NCI-H2081 (cell line): ENCODE measurements around the gene DNAJB8.

Experiments used
- DNase-seq, 2 experiments: peaks; one replicate each; lab custom pipeline; 2025; lab: John Stamatoyannopoulos, UW

DNAJB8 gene

DNA sequence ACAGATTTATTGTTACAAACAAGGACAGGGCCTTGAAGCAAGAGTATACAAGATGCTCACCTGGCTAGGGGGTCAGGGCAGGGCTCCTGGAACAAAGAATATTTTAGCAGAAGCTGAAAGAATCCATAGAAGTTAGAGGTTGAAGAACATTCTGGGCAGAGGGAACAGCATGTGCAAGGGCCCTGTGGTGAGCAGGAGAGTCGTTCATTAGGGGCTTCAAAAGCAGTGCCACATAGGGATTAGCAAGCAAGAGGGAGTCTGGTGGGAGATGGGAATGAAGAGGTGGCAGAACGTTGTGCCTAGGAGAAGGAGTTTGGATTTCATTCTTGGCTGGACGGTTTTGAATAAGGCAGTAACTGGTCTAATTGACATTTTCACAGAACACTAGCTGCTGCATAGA lies 22.9 kb downstream of the DNAJB8 start:
- no peak for DNase-seq

DNA sequence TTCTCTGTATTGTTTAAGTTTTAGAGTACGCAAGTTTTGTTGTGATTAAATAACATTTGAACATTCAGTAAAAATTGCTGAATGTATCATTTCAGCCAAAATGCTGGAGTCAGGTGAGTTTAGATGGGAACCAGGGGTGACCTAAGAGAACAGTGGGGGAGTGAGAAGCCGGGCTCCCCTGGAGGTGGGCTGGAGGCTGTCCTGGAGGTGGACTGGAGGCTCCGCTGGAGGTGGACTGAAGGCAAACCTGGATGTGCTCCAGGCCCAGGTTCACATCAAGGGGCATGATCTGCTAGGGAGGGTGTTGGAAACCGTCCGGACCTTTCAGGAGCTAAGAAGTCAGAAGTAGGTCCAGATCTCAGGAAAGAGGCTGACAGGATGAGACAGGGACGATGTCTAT lies 23.7 kb downstream of the DNAJB8 start:
- DNase-seq: no peak

DNA sequence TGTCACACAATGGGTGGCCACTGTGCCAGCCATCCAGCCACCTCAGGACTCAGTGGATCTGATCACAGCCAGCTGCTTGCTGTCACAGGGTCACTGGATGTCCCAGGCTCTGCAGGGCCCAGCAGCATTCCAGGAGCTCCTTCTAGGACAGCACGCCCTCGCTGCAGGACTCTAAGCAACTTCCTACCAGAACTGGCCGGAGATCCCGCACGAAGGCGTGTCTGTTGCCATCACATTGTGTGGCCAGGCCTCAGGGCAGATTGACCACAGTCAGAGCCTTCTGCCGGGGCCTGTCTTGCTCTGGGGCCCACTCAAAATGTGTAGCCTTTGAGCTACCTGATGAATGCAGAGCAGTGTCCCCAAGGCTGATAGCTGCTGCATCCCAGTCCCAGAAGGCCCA lies 24.6 kb downstream of the DNAJB8 start:
- DNase-seq: no peak

DNA sequence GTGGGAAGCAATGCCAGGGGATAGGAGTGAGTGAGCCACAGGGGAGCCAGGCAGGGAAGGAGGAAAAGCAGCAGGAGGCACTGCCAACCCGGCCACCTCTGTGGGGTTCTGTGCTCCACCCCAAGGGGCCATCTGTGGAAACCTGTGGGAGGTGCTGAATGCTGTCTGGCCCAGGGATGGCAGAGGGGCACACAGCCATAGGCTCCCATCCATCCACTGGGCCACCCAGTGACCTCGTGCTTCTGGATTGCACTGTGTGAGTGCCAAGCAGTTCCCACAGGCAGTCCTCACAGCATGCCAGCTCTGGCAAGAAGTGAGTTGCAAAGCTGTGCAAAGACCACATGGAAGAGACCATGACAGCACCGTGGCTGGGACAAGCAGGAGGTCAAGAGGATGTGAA lies 27.5 kb downstream of the DNAJB8 start:
- no peak for DNase-seq

DNA sequence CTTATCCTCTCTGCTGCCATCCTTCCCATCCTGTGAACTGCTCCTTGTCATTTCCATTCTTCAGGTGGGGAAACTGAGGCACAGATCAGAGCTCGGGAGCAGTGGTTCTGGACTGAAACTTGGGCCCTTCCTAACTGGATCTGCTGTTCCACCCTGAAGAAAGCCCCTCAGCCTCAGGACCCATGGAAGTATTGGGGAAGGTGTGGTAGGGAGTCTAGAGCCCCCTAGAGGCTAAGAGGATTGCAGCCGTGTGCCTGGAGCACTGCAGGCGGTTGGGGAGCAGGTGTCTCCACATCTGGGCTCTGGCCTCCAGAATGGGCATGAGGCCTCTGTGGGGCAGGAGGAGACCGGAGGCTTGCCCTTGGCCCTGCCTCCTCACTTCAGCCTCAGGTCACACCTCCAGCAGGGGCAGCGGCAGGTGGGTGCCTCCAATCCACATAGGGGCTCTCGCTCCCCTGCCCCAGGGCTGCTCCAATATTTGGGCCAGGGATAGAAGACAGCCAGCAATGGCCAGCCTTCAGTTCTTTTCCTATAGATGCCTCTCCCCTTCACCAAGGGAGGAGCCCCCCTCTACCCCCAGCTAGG lies 28.1 kb downstream of the DNAJB8 start:
- DNase-seq: no peak

GRCh38 chr3:128436214-128436613 lies 30.5 kb downstream of the DNAJB8 start:
- no peak for DNase-seq

DNA sequence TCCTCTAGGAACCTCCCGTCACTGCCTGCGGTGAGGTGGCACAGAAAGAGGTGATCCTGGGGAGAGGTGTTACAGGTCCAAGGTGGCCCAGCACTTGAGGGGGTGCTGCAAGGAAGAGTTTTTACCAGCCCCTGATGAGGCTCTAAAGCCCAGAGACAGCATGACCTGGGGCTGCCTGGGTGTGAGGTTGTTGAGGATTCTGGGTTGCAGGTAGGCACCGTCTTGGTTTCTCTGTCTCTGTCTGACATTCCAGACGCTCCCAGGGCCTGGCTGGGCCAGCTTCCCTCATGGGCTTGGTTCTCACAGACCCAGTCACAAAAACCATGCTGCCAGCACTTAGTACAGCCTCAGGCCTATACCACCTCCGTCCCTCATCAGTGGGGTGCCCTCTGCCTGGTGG lies 31.1 kb downstream of the DNAJB8 start:
- no peak for DNase-seq

DNA sequence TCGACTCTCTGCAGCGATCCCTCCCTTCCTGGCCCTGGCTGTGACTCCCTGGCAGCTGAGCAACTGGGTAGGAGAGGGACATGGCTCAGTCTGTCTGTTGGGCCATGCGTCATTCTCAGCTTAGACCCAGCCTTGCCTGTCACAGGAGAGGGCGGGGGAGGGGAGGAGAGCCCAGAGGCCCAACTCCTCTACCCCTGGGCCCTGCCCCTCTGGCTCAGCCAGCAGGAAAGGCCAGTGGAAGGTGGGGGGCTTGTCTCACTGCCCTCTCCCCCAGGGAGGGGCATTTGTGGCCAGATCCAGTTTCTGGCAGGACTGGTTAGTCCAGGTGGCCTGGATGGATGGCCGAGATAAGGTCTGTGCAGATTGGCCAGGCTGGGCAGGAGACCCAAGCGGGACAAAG lies 31.6 kb downstream of the DNAJB8 start:
- no peak for DNase-seq

- no peak for DNase-seq
These were observed 32.2 kb downstream of the DNAJB8 start for GRCh38 chr3:128434524-128434923.

DNA sequence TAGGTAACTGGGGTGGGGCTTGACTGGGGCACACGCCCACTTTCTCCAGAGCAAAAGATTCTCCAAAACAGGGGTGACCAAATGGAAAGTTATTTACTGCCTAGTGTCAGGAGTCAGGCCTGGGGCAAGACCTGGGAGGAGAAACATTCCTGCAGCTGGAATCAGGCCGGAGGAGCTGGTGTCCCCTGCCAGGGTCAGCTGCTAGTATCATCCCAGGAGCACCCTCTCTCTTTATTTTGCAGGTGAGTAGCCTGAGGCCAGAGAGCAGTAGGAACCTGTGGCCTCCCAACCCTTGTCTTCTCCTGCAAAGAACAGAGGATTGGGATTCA lies 32.9 kb downstream of the DNAJB8 start:
- no peak for DNase-seq

DNA sequence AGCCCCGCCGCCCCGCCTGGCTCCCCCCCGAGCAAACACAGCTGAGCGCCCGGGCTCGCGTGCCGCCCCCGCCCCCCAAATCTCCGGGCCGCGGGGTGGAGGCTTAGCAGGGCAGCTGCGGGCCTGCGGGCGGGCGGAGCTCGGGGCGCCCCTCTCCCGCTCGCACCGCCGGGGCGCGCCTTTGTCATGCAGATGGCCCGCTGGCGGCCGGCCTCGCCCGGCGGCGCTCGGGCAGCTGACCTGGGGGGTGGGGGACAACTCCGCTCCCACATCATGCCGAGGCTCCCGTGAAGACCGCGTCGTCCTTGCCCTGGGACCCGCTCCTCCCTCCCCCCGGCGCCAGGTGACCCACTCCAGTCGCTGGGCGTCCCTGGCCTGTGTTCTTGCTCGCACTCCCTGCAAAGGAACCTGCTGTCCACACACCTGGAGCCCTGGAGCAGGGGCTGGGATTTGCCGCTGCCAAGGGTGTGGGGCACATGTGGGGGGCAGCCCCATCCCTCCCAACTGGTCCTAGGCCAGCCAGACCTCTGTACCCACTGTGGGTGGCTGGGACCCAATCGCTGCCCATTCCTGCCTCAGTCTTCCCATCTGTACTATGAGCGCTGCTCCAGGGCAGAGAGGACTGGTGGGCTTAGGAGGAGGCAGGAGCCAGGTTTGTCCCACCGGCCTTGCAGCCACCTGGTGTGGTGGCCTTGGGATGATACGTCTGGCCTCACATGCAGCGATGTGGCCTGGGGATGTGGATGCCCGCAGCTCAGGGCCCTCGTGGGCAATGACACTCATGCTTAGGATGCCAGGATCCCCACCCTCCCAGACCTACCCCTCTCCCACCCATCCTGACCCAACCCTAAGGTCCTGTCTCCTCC lies 33.5 kb downstream of the DNAJB8 start:
- peak; percentile 31 to 46 for DNase-seq

DNA sequence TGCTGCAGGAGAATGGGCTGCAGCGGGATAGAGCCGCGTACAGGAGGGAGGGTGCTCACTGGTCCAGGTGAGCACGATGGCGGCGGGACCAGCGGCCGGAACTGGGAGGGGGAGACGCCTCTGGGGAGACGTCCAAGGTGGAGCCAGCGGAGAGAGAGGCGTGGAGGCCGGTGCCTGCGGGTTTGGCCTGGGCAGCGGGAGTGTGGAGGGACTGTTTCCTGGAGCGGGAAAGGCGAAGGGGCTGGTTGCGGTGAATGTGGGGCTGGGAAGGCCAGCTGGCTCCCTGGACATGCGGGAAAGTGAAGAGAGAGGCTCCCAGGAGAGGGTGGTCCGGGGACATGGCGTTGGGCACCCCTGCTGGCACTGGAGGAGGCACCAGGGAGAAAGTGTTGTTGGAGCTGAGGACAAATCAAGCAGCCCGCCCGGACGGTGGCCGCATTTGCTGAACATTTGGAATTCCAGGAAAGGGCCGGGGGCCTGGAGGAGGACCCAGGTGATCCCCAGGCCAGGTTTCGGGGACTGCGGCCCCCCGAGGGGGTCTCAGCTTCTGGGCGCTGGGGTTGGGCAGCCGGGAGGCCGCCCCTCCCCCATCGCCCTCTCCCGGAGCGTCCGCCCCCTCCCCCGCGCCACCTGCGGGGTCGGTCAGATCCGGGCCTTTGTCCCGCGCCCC lies 34.3 kb downstream of the DNAJB8 start:
- no peak for DNase-seq

DNA sequence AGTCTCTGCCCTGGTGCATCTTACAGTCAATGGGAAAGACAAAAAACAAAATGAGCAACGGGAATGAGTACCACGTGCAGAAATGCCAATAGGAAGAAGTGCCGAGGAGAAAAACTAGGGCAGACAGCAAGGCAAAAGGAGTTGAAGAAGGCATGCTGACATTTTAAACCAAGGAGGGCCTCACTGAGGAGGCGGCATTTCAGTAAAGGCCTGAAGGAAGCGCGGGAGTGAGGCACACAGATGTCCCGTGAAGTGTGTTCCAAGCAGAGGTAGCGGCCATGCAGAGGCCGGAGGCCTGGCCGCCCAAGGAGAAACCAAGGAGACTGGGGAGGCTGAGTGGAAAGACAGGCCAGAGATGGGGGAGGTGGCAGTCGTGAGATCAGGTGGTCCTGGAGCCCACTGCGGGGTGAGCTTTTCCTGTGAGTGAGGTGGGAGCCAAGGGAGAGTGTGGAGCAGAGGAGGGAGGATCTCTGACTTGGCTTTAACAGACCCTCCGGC lies 34.8 kb downstream of the DNAJB8 start:
- DNase-seq: no peak

DNA sequence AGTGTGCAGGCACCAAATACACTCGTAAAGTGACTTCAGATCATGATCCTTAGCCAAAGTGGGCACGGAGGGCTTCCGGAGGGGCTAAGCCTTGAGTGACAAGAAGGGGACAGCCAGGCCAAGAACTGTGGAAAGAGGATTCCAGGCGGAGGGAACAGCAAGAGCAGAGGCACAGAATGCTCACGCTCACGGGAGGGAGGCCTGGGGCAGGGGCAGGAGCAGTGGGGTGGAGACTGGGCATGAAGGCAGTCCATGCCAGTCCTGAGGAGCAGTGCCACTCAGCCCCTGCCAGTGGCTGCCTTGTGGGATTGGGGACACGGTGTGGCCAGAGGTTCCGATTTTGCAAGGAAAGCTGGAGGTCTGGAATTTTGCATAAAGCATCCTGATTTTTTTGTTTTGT lies 36.0 kb downstream of the DNAJB8 start:
- DNase-seq: no peak

DNA sequence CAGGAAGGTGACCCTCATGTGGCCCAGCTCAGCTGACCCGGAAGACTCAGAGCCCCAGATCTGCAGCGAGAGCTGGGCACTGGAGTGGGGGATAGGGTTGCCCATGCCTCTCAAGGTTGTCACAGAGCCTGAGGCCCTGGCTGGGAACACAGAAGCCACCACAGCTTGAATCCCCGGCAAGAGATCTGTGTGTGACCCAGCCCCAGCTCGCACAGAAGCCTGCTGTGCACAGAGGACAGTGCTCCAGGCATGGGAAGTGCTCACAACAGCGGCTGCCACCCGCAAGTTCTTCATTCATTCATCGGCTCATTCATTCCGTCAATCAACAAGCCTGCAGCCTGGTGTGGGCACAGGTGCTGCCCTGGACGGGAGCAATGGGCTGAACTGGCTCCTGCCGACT lies 36.4 kb downstream of the DNAJB8 start:
- no peak for DNase-seq

GRCh38 chr3:128429751-128430150 lies 36.9 kb downstream of the DNAJB8 start:
- no peak for DNase-seq

DNA sequence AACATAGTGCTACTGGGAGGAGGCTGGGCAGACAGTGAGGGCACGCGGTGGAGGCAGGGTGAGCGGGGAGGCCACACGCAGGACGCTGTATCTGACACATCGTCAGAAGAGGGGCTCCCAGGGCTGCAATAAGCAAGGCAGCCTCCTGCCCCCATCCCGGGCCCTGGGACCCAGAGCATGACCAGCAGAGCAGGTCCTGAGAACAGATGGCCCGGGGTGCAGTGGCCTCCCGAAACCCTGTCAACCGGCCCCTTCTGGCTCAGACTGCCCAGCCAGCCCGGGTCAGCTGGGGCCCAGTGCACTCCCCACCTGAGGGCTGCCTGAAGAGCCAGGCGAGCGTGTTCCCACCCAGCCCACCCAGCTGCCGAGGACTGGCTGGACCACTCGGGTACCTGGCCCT lies 37.4 kb downstream of the DNAJB8 start:
- no peak for DNase-seq

- DNase-seq: no peak
These were observed 38.5 kb downstream of the DNAJB8 start for GRCh38 chr3:128427872-128428822.

GRCh38 chr3:128427175-128427857 lies 39.4 kb downstream of the DNAJB8 start:
- no peak for DNase-seq

DNA sequence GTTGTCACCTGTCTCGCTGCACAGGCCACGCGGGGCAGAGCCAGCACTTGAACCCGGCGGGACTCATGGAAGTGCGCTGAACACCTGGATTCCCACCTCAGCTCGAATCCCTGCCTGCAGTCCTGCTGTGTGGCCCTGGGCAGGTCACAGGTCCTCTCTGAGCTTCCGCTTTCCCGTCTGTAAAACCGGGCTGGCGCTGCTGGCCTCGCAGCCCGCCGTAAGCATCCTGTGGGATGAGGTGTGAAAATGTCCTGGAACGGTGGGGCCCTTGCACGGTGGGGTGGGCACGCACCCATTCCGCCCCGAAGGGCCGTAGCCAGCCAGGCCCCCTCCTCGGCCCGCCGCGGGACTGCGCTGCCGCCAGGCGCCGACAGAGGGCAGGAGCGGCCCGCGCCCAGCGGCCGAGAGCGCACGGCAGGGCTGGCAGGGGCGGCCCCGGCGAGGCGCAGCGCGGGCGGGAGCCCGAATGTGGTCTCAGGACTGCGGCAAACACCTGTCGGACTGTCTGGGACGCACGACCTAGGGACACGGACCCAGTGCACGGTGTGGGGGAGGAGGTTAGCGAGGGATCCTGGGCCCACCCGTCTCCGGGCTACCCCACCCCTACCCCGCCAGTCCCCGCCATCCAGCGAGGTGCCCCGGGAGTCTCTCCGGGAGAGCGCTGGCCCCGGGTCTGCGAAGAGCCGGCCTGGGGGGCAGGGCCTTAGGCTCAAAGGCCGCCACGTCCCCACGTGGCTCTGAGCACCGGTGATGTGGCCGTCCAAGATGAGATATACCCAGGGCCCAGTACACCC lies 40.4 kb downstream of the DNAJB8 start:
- no peak for DNase-seq

DNA sequence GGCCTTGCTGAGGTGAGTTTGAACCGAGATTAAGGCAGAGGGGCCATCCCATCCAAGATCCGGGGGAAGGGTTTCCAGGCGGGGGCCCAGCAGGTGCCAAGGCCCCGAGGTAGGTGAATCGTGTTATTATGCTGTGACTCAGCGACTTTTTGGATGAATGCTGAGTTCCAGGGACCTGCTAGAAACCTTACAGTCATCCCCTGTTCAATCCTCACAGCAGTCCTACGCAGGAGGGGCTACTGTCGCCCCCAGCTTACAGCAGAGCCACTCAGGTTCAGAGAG lies 40.9 kb downstream of the DNAJB8 start:
- no peak for DNase-seq
